GM18502 (cell line): ENCODE measurements around the gene CDT1.
A peak's percentile ranks its signal among the peaks of the same experiment; 100 is the strongest.

ENCODE experiments used
- ATAC-seq: cut with Tn5 transposase; IDR thresholded peaks from one replicate; pipeline ENCODE4 v1.9.1; 2021; ENCODE audit warnings: mild to moderate bottlenecking; ENCODE audit not compliant: unreplicated experiment, poor library complexity

Gene CDT1

DNA sequence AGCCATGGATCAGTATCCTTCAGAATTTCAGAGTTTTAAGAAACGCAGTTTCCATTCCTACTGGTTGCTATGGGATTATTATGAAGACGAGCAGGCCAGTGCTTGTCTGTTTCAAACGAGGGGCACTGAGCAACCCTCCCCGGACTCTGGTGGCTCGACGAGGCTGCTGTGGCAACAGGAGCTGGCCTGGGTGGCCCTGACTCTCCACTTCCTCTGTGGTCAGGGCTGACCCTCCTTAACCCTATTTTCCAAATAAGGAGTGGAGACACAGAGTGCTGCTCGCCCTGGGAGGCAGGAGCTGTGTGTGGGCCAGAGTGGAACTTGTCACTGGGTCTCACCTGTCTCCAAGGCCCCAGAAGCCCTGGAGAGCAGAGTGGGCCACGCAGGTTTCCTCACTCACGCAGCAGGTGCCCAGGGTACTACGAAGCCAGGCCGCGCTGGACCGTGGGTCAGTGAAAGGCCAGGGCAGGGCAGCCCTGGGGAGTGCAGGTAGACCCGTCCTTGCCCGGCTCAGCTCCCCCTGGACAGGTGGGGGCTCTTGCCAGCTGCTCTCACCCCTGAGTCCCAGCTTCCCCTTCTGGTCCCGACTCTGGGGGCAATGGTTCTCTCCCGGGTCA lies 49.8 kb downstream of the CDT1 start:
- ATAC-seq, result no peak

DNA sequence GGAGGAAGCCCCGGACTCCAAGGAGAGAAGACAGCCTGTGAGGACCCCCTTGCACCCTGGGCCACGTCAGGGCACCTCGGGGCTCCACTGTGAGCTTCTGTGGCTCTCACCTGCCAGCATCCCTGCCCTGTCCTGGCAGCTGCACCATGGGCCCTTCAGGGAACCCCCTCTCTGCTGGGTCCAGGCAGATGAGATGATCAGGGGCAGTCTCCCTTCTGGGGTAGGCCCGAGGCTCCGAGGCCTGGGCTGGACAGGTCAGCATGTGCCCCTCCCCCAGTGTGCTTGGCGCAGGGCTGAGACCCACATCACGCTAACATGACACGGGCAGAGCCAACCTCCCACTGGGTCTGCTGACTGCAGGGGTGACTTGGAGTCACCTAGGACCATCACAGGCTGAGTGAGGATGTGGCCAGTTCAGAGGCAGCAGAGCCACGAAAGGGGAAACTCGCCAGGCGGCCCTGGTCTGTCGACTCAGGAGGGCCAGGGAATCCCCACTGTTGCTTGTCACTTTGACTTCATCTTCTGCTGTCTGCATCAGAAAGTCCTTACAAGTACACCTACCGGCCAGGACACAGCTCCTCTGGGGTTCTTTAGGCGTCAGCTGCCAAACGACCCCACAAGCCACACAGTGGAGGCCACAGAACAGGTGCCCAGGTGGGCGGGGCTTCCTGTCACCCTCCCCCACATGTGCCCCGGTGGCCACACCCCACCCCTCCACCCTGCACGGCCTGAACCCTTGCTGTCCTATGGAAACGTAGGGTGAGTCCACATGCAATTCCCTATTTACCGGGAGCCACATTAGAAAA lies 50.9 kb downstream of the CDT1 start:
- ATAC-seq, result no peak

- no peak for ATAC-seq
Observed at GRCh38 chr16:88855176-88855575, 51.6 kb downstream of the CDT1 start.

DNA sequence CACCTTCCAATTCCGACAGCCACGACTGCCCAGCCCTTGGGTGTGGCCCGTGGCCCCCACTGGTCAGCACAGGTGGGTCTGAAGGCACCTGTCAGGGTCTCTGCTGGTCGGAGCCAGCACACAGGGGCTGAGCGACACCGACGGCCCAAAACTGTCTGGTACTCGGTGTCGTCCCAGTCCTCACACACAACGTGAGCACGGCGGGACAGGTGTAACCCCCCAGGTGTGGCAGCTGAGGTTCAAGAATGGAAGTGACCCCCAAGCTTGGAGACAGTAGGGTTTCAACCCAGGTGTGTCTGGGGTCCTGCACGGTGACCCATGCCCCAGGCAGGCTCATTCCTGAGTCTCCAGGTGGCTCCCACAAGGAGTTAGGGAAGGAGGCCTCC lies 52.1 kb downstream of the CDT1 start:
- ATAC-seq, result no peak

GRCh38 chr16:88856122-88856827 lies 52.7 kb downstream of the CDT1 start:
- ATAC-seq, result no peak

GRCh38 chr16:88856828-88857727 lies 53.5 kb downstream of the CDT1 start, which contains the start of the genes GALNS and TRAPPC2L:
TSS of gene GALNS (minus strand) at chr16:88856947. CDS start at chr16:88856877, 70 bp downstream.
TSS of gene TRAPPC2L (plus strand) at chr16:88857127. CDS start at chr16:88857151, 24 bp downstream.
- peak; percentile 79 for ATAC-seq

GRCh38 chr16:88857728-88858339 lies 54.2 kb downstream of the CDT1 start:
- peak; percentile 41 for ATAC-seq
